ENCODE data around the gene FOXJ1.

FOXJ1 gene

DNA sequence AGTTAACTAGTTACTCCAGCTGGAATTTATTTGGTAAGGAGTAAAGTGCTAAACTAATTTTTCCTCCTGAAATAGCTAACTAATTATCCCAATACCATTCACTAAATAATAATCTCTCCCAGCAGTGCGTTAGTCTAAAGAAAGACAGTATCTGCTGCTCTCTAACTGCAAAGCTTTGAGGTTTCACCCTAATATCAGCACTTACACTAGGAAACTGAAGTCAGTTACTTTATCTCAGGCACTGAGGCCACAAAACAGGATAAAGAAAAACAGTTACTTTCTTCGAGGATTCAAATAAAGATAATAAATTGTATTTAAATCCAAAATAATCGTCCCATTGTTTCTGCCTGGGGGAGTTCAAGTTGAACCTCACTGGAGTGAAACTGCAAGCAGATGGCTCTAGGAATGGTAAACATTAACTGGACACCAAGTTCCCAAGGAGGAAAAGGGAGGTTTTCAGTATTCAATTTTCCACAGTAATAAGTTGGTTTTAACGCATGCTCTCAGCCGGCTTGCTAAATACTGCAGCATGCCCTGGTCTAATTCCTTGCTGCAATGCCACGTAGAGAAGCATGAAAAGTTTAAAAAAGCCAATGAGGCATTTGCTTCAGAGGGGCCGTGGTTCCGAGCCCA lies 20.0 kb upstream of the FOXJ1 start:
- DNase-seq (ENCODE audit: low read depth in 2 of 2): no peak

DNA sequence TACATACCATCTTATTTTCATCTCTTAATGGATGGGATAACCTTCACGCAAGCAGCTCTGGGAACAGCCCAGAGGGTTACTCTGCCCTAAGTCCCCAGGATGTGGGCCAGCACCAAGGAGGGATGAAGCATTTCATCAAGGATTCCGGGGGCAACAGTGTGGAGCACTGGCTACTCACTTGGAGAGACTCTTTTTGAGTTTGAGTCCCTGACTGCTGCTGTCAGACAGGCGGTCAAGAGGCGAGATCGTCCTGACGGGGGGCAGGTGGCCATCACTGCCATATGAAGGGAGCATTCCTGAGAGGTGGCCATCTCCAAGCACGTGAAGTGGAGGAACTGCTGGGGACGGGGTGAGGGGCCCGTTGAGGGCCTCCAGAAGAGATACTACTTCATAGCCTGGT lies 18.1 kb upstream of the FOXJ1 start:
- DNase-seq (ENCODE audit: low read depth in 2 of 2): no peak

DNA sequence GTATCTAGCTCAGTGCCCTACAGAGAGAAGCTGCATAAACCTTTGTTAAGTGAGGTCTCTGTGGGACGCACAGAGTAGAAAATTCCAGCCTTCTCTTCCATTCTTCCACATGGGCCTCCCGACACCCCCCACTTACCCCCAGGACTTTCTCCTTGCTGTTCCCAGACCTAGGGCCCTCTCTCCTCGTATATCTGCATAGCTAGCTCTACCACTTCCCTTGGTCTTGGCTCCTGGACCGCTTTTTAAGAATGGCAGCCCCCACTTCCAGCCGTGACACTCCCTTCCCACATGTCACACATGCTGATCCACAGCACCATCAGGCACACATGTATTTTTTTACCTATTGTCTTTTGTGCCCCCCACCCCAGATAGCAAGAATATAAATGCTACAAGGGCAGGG lies 16.7 kb upstream of the FOXJ1 start:
- no peak for DNase-seq (ENCODE audit: low read depth in 2 of 2)

DNA sequence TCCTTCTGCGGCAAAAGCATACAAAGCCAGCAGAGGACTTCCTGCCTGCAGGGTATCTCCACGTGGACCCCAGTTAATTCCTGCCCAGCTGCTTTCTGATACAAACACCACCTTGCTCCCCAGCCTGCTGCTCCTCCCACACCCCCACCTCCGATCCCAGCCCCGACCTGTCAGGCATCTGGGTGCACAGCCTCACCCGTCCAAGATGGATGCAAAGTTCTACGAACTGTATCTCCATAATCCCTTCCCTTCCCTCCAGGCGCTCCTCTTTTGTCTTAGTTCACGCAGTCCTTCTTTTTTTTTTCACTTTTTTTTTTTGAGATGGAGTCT lies 15.6 kb upstream of the FOXJ1 start:
- no peak for DNase-seq (ENCODE audit: low read depth in 2 of 2)

DNA sequence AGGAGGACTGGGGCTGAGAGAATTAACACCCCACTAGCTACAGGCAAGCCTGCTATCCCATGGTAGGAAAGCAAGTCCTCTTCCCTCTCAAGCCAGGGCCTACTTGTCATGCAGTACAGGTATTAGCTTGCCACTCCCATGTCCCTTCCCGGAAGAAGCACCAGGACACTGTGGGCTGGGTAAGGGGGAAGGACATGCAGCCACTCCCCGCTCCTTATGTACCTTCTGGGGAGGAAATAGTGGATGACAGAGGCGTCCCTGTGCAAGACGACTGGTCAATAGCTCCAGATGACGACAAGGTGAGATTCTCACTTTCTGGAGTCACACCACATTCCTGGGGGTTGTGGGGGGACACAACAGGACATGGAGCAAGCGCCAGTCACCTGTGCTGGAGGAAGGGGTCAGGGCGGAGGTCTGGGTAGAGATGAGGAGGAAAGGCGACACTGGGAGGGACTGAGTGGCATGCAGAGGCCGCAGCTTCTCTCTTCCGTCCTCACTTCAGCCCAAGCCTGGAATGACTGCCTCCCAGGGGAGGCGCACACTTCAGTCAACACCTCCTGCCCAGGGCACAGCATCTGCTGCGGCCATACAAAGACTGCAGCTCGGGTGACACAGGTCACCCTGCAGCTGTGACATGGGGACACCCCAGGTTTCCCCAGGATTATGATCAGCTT lies 15.1 kb upstream of the FOXJ1 start:
- no peak for DNase-seq (ENCODE audit: low read depth in 2 of 2)

DNA sequence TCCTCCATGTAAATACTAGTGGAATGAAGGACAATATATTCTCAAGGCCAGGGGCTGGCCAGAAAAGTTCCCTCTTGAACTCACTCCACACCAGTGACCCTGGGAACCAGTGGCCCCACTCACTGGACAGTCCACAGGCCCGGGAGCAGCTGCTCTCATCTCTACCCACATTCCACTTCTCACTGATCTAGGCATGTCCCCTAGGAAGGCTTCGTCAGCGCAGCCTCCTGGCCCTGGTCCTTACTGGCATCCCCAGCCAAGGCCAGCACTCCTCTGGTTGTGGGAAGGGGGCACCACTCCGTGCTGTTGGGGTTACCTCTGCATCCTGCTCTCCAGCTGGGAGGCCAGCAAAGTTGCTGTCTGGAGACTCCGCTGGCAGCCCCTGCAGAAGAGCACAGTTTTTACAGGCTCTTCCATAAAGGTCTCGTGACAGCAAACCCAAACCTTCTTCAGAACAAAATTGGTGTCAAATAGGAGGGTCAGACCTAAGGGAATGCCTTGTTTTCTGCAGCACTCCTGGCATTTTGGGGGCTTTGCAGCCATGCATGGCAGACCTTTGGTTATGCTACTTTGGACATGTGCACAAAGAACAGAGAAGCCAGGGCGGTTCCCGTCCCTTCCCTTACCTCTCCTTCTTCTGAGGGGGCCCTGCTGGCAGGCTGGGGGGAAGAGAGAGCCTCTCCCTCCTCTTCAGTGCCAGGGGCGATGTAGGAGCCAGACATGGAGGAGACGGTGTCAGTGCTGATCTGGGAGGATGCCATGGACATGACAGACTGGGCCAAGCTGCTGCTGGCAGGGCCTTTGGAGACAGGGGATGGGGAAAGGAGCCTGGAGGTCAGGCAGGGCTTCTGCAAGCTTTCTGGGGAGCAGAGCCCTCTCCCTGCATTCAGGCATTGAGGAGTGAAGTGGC lies 14.1 kb upstream of the FOXJ1 start:
- no peak for DNase-seq (ENCODE audit: low read depth in 2 of 2)

DNA sequence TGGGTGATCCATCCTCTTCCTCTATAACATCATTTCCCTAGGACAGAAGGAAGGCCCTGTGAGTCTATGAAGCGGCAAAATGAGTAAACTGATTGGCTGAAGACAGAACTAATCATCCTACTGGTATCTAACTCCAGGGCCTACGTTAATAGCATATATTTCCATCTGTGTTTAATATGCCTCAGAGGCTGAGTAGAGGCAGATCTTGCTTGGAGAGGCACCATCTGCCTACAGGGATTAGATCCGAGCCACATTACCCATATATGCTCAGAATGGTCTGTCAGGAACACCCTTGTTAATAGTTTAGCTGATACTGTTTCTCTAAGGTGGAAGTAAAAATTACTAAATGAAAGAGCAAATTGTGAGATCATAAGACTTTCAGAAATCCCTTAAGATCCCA lies 13.2 kb upstream of the FOXJ1 start:
- no peak for DNase-seq (ENCODE audit: low read depth in 2 of 2)

DNA sequence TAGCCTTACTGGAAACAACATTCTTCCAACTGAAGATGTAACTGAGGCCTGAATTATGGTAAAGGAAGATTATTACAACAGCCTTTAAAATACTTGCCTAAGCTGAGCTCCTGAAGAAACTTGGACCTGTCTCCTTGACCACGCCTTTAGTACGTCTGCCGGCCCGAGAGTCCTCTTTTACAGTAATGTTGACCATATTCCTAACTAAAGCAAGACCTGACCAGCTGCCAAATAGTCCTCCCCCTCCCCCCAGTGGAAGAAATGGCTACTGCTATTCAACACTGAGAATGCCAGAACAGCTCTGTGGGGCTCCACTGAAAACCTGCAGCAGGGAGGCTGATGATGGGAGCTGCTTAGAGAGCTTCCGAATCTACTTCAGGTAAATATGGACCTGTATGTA lies 12.6 kb upstream of the FOXJ1 start:
- no peak for DNase-seq (ENCODE audit: low read depth in 2 of 2)

DNA sequence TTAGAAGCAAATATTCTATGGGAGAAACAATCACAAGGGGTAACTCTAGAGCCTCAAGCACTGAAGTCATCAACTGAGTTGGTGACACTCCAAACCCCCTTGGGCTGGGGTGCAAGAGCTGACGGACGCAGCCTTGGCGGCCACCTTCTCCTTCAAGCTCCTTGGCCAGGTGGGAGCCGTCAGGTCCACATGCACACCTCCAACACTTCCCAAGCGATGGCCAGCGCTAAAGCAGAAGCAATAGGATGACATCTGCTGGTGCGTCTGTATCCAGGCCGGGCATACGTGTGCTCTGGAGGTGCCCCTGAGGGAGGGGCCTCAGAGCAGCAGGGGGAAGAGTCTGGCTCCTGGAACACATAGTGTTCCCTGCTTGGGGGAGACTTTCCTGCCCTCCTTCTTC lies 12.2 kb upstream of the FOXJ1 start:
- no peak for DNase-seq (ENCODE audit: low read depth in 2 of 2)

DNA sequence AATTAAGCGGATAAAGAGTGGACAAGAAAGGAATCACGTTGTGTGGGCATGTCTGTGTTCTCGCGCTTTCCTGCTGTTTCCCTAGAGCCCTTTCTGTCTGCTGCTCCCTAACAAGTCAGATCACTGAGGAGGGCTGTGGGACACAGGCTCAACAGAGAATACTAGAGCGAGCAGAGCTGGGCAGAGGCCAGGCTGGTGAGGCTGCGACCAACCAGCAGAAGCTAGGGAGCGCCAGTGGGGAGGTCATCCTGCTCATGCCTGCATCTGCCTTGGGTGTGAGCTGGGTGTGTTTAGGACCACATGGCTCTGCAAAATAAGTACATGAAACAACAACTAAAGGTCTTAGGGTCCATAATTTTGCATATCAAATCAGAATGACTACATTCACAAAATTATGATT lies 11.5 kb upstream of the FOXJ1 start:
- no peak for DNase-seq (ENCODE audit: low read depth in 2 of 2)

DNA sequence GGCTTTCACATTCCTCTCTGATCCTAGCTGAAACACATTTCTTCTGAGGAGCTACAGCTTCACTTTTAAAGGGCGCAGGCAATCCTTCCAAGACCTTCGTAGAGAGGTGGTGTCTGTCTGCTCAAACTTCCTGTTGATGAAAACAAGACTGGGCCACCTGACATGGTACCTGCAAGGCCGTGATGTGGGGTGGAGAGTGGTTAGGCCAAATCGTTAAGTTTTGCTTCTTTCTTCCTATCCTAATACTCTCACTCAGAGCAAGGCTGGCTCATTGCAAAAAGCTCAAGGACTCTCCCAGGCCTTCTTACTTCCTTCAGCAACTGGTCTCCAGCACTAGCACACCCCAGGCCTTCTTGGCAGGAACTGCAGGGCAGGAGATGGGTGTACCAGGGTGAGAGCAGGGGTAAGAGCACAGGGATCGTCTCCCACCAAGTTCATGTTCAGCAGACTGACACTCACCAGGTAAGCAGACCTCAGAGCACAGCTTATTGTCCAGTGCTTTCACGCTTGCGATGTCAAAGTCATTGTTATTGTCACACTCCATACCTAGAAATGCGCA lies 10.9 kb upstream of the FOXJ1 start:
- no peak for DNase-seq (ENCODE audit: low read depth in 2 of 2)

DNA sequence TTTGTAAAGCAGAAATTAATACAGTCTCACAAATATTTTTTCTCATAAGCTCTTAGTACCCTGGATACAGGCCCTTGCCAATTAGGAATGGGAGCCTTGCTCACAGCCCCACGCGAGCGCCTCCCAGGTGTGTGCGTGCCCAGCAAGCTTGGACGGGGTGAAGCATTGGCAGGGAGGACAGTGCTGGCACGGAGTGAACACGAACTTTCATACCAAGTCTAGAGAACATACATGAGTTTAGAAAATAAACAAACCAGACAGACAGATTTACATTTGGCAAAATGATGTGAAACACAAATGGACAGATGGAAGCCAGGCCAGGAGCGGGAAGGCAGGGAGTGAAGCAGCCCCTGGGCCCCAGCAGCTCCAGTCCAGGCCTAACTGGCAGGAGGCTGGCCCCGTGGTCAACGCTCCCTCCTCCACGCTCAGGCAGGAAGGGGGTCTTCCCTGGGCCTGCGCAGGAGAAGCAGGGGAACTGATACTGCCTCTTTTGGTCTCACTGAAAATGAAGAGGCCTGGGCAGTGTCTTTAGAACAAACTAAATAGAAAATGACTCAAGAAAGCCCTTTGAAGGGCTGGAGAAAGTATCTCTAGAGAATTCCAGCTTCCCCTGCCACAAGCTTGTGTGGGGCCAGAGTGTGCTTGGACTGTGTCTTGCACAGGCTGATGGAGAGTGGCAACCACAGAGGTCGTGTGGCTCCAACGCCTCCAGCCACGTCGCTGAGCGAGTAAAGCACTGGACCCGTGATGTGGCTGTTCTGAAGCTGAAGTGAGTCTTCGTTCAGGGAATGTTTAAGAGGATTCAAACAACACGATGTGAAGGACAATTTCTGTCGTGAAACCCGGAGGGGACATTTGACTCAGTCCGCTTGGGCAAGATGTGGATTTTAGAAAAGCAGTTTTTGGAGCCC lies 9.9 kb upstream of the FOXJ1 start:
- DNase-seq (ENCODE audit: low read depth in 2 of 2): no peak

DNA sequence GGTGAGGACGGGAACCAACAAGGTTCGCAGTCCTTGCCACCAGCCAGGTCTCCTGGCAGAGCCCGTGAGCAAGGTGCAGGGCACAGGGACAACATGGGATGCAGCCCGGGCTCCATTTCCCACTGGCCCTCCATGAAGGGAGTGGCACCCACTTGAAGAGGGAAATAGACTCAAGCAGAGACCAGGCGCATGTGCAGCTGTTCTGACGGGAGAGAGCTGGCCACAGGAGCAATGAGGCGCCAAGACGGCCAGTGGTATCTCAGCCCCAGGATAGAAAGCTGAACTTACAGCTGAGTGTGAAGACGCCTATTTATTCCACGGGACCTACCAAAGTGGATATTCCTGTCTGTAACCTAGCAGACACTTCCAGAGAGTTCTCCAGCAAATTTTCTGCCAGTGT lies 8.2 kb upstream of the FOXJ1 start:
- DNase-seq (ENCODE audit: low read depth in 2 of 2): no peak

DNA sequence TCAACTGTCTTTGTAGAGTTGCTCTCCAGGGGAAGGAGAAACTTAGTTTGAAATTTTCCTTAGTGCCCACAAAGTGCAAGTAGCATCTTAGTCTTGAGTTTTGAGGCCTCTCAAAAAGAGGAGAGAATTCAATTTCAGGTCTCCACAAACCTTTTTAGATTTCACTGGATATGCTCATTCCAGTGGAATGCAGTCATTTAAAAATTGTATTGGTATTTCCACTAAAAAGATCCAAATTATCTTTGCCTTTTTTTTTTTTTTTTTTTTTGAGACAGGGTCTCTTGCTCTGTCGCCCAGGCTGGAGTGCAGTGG lies 6.9 kb upstream of the FOXJ1 start:
- DNase-seq (ENCODE audit: low read depth in 2 of 2): no peak

DNA sequence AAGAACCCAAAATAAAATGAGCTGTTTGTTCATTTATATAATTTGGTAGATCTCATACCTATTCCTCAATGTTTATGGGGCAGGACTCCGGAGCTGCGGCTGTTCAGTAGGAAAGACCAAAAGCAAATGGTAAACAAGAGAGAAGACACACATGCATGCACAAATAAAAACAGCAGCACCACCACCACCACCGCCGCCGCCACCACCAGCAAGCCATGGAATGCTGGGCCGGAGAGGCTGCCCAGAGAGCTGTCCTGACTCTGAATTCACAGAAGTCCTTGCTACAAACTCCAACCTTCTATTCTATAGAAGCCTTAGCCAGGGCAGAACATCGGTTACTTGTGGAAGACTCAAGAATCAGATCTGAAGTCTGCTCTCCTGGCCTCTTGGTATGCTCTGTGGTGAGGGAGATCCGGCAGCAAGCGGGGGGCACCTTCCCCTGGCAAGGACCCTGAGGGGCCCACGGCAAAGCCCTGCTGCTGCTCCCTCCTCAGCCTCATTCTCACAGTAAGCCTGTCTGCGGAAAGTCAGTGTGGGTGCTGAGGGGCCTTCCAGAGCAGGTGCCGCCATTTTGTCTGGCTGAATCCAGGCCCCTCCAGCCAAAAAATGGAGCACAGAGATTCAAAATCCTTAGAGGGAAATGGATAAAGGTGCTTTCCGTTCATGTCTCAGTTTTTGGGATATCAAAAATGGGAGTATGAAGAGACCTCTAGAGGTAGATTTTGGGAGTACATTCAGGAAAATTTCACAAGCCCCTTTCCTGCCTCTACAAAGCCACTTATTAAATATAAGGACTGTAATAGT lies 6.4 kb upstream of the FOXJ1 start:
- DNase-seq (ENCODE audit: low read depth in 2 of 2): no peak

DNA sequence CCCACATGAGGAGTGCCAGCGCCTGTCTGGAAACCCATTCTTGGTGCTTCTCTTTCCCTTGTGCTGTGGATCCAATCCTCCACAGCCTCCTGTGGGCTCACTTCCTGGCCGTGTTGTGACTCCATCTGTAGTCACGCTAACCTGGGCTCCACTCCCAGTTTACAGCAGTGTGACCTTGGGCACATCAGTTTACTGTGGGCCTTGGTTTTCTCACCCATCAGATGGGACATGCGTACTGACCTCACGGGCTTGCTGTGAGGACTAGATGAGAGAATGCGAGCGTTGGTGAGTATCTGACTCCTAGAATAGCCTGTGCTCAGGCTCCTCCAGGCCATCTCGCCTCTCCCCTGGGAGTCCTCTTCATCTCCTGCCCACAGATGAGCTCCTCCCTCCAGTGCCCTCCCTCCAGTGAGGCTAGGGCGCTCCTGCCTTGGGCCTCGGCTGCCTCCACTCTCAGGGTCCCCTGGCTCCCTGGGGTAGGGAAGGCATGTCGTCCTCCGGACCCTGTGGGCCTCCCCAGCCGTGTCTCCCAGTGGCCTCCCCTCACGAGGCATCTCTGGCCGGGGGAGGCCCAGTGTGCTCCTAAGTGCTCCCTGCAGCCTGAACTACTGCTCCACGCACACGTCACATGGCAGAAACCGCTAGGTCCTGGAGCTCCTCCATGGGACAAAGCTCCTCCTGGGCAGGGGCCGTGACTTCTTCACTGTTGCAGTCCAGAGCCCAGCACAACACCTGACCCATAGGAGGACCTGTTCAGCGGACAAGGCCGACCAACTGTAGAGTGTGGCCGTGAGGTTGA lies 5.2 kb upstream of the FOXJ1 start:
- DNase-seq (ENCODE audit: low read depth in 2 of 2): no peak

DNA sequence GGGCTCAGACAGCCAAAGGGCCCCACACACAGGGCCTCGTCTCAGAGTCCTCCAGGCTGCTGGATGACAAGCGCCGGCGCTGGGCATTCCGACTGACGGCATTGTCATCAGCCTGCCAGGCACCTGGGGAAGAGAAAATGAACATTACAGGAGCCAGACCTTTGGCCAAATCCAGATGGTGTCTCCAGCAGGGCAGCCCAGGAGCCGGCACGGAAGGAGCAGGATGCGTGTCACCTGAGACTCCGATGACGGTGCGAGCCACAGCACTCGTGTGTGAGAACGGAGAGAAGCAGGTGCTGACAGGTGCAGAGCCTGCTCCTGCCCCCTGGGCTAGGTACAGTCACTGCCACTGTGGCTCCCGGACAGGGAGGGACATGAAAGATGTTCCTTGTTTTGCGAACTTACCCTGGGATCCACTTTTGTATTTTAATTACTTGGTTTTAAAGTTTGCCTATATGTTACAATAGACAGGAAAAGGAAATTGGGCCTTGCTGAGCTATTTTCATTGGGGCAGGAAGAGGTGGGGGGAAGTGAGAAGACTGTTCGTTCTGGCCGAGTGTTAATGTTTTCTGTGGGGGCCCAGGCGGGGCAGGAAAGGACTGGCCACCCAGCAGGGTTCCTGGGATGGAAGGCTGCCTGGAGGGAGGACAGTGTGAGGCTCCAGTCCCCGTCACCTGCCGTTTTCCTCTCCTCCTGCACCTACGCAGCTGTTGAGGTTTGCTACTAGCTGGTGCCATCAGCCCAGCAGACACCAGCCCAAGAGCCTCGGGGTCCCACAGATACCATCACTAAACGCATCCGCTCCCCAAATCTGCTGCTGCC lies 4.4 kb upstream of the FOXJ1 start:
- no peak for DNase-seq (ENCODE audit: low read depth in 2 of 2)

DNA sequence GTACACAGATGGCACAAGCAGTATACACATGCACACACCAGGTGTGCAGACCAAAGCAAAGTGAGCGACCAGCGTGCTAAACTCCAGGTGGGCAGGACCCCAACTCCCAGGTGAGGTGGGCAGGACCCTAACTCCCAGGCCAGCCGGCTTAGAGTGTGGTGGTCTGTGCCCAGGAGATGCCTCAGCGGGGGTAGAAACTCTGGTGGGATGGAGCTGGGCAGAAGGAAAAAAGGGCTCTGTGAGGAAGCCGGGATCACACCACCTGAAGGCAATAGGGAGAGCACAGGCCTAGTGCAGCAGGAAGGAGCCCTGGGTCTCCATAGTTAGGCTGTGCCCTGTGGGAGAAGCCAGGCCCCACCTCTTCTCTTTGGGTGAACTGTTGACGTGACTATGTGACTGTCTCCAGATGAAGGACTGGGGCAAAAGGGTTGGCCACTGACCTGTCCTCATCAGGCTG lies 1.6 kb upstream of the FOXJ1 start:
- no peak for DNase-seq (ENCODE audit: low read depth in 2 of 2)

DNA sequence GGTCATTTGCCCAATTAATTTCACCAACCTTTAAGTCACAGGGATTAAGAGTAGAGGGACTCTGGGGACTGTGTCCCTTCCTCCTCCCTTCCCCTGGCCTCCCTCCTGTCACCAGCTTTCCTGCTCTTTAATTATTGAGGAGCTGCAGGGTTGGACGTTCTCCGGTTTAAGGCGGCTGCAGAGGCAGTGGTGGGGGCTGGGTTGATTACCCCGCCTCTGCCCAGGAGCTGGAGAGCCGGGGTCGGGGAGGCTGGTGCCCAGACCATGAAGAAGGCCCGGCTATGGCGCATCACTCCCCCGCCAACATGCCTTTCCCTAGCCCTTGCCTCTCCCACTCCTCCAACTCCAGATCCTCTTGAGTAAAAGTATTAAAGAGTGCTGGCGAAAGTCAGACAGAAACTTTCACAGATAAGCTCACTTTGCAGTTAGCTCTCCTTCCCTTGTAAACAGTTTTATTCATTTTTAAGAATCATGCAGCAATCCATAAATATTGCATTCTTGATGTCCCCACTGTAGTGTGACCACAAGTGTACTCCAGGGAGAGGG lies 1.1 kb upstream of the FOXJ1 start:
- DNase-seq (ENCODE audit: low read depth in 2 of 2): no peak

All from stimulated activated CD8-positive, alpha-beta memory T cell treated with anti-CD3 and anti-CD28 coated beads, Interleukin-15, amount 100 ng/mL, for 48 hours (primary cell).